Skeletal muscle cell (primary cell): ENCODE data around the gene EFNB2.

Experiments
- DNase-seq: peaks from one replicate; pipeline ENCODE4 v3.0.0-alpha.2; 2010; ENCODE audit warnings: low read depth
- H3K4me3 ChIP-seq: 2 replicates; pipeline ENCODE4 v1.5.1; 2011; ENCODE audit warnings: low read depth, mild to moderate bottlenecking, control low read depth, low read length, moderate library complexity

Gene EFNB2

GRCh38 chr13:106490569-106491321 lies 44.7 kb downstream of the EFNB2 start:
- H3K4me3 ChIP-seq: no peak overlapping the region
- DNase-seq: no peak

- H3K4me3 ChIP-seq: no peak overlapping the region
- DNase-seq: no peak
These were observed 45.5 kb downstream of the EFNB2 start for GRCh38 chr13:106489849-106490568.

GRCh38 chr13:106488686-106489085 lies 46.8 kb downstream of the EFNB2 start:
- DNase-seq: no peak
- H3K4me3 ChIP-seq: no peak overlapping the region

GRCh38 chr13:106488076-106488475 lies 47.4 kb downstream of the EFNB2 start:
- H3K4me3 ChIP-seq: no peak overlapping the region
- no peak for DNase-seq

GRCh38 chr13:106487129-106487528 lies 48.3 kb downstream of the EFNB2 start:
- H3K4me3 ChIP-seq: no peak overlapping the region

GRCh38 chr13:106486287-106486686 lies 49.2 kb downstream of the EFNB2 start:
- no peak for DNase-seq
- no peak overlapping the region for H3K4me3 ChIP-seq

More at GRCh38 chr13:106487129-106487528, 48.3 kb downstream of the EFNB2 start:
- DNase-seq: no peak

- no peak overlapping the region for H3K4me3 ChIP-seq
- no peak for DNase-seq
These were observed 50.8 kb downstream of the EFNB2 start for GRCh38 chr13:106484537-106485193.

GRCh38 chr13:106484084-106484483 lies 51.4 kb downstream of the EFNB2 start:
- DNase-seq: no peak
- no peak overlapping the region for H3K4me3 ChIP-seq

- H3K4me3 ChIP-seq: no peak overlapping the region
- DNase-seq: no peak
These were observed 53.5 kb downstream of the EFNB2 start for GRCh38 chr13:106481919-106482318.

- DNase-seq: no peak
- H3K4me3 ChIP-seq: no peak overlapping the region
These were observed 55.0 kb downstream of the EFNB2 start for GRCh38 chr13:106480351-106480910.

GRCh38 chr13:106479929-106480328 lies 55.5 kb downstream of the EFNB2 start:
- no peak overlapping the region for H3K4me3 ChIP-seq
- DNase-seq: no peak

- H3K4me3 ChIP-seq: no peak overlapping the region
- DNase-seq: no peak
These were observed 57.3 kb downstream of the EFNB2 start for GRCh38 chr13:106478116-106478515.

- DNase-seq: no peak
- H3K4me3 ChIP-seq: no peak overlapping the region
These were observed 58.2 kb downstream of the EFNB2 start for GRCh38 chr13:106477303-106477702.

- no peak for DNase-seq
- no peak overlapping the region for H3K4me3 ChIP-seq
These were observed 59.6 kb downstream of the EFNB2 start for GRCh38 chr13:106475852-106476251.

- no peak overlapping the region for H3K4me3 ChIP-seq
- DNase-seq: no peak
These were observed 60.5 kb downstream of the EFNB2 start for GRCh38 chr13:106474912-106475311.

GRCh38 chr13:106473154-106473553 lies 62.3 kb downstream of the EFNB2 start:
- H3K4me3 ChIP-seq: no peak overlapping the region
- DNase-seq: no peak

- DNase-seq: no peak
- H3K4me3 ChIP-seq: no peak overlapping the region
These were observed 62.8 kb downstream of the EFNB2 start for GRCh38 chr13:106472621-106473020.

GRCh38 chr13:106471957-106472543 lies 63.4 kb downstream of the EFNB2 start:
- peak overlapping the region; percentile 32 for H3K4me3 ChIP-seq
- peak; percentile 65 for DNase-seq

GRCh38 chr13:106470576-106470975 lies 64.9 kb downstream of the EFNB2 start:
- no peak overlapping the region for H3K4me3 ChIP-seq
- no peak for DNase-seq
